K562 (cell line): ENCODE data around the gene MAP4K1. TPM values are rescaled to one million over a fixed set of nuclear protein-coding genes. Genes with fewer than 3 reads are reported as not detected.

ENCODE experiments used
- CAMTA2 ChIP-seq: fragments of 250-450 bp; sonication (Bioruptor Pico); conservative IDR thresholded peaks from 2 replicates; pipeline ENCODE4 v1.5.1; 2022
- CBX1 ChIP-seq: sonication (generic); IDR thresholded peaks from 2 replicates; pipeline ENCODE4 v1.6.1; 2016; ENCODE audit warnings: antibody characterized with exemption, low read depth, mild to moderate bottlenecking
- CCNT2 ChIP-seq: IDR thresholded peaks from 2 replicates; pipeline ENCODE4 v1.6.1; 2011; ENCODE audit warnings: borderline replicate concordance, low read depth, mild to moderate bottlenecking, moderate library complexity, mixed read lengths, low read length; ENCODE audit not compliant: insufficient read length; ENCODE audit errors: extremely low read depth
- ESRRA ChIP-seq: fragments of 450-650 bp; IDR thresholded peaks from 2 replicates; pipeline ENCODE4 v1.6.1; 2014; ENCODE audit warnings: low read depth, mild to moderate bottlenecking, moderate library complexity, borderline replicate concordance
- JUND ChIP-seq, 2 experiments: IDR thresholded peaks; 2 replicates in 1 of 2; 3 replicates in 1 of 2; pipeline ENCODE4 v1.6.1; 2011; ENCODE audit warnings: borderline replicate concordance in 2 of 2, low read depth in 2 of 2, low read length in 2 of 2, improper control_type of control experiment in 1 of 2, missing biosample characterization in 1 of 2, missing genetic modification characterization in 1 of 2, missing genetic modification reagents in 1 of 2
- KAT8 ChIP-seq: fragments of 450-650 bp; IDR thresholded peaks from 2 replicates; pipeline ENCODE4 v1.6.1; 2016; ENCODE audit warnings: low read depth, mild to moderate bottlenecking
- MEIS2 ChIP-seq: fragments of 450-650 bp; IDR thresholded peaks from 2 replicates; pipeline ENCODE4 v1.6.1; 2014; ENCODE audit warnings: mild to moderate bottlenecking; ENCODE audit not compliant: partially characterized antibody
- MYC ChIP-seq, 2 experiments: fragments of 250-450 bp in 1 of 2; sonication (Bioruptor Pico) in 1 of 2; IDR thresholded peaks; 2 replicates each; pipeline versions ENCODE4 v1.5.1 to v1.6.1; 2012 to 2021; ENCODE audit warnings: low read depth in 2 of 2, borderline replicate concordance in 1 of 2, improper control_type of control experiment in 1 of 2, low read length in 1 of 2, mild to moderate bottlenecking in 1 of 2, moderate library complexity in 1 of 2
- MYNN ChIP-seq, 2 experiments: sonication (generic); formaldehyde crosslinking in 1 of 2; IDR thresholded peaks; 2 replicates each; pipeline versions ENCODE4 v1.5.0 to v1.6.1; 2016 to 2020; ENCODE audit warnings: antibody characterized with exemption in 1 of 2, missing genetic modification reagents in 1 of 2
- NEUROD1 ChIP-seq: fragments of 150-350 bp; IDR thresholded peaks from 2 replicates; pipeline ENCODE4 v1.6.1; 2014; ENCODE audit warnings: borderline replicate concordance, low read length, low read depth; ENCODE audit not compliant: partially characterized antibody
- RB1 ChIP-seq: fragments of 450-650 bp; IDR thresholded peaks from 2 replicates; pipeline ENCODE4 v1.6.1; 2017; ENCODE audit warnings: low read depth, mild to moderate bottlenecking
- SAFB2 ChIP-seq: fragments of 200-400 bp; formaldehyde crosslinking; IDR thresholded peaks from 2 replicates; pipeline ENCODE4 v1.6.1; 2018; ENCODE audit warnings: borderline replicate concordance, low read length, low read depth, moderate library complexity; ENCODE audit not compliant: severe bottlenecking
- TAL1 ChIP-seq: fragments of 450-650 bp; IDR thresholded peaks from 2 replicates; pipeline ENCODE4 v1.6.1; 2016; ENCODE audit warnings: mild to moderate bottlenecking
- XRCC4 ChIP-seq: IDR thresholded peaks from one replicate; pipeline ENCODE4 v1.6.1; 2011; ENCODE audit not compliant: insufficient read depth, insufficient read length; ENCODE audit errors: extremely low read depth
- ZFX ChIP-seq: sonication (generic); formaldehyde crosslinking; IDR thresholded peaks from 2 replicates; pipeline ENCODE4 v1.8.0; 2022; ENCODE audit warnings: mild to moderate bottlenecking, missing genetic modification reagents, moderate library complexity
- ZNF263 ChIP-seq: sonication (generic); formaldehyde crosslinking; IDR thresholded peaks from 2 replicates; pipeline ENCODE4 v1.8.0; 2022; ENCODE audit warnings: mild to moderate bottlenecking, missing genetic modification reagents, borderline replicate concordance
- ZNF445 ChIP-seq: fragments of 250-450 bp; sonication (Bioruptor Pico); IDR thresholded peaks from 2 replicates; pipeline ENCODE4 v1.4.0; 2020; ENCODE audit warnings: low read depth, mild to moderate bottlenecking, moderate library complexity
- ZNF75A ChIP-seq: fragments of 450-650 bp; formaldehyde crosslinking; IDR thresholded peaks from 2 replicates; pipeline ENCODE4 v1.4.0; 2020; ENCODE audit warnings: mild to moderate bottlenecking
- polyA plus RNA-seq, 8 experiments: library from polyadenylated mRNA; depleted of rRNA in 4 of 8; stranded (reverse) in 5 of 8; unstranded in 3 of 8; fragments of >200 nt; fragmentation: Nextera tagmentation in 2 of 8; fragmentation: Illumina TruSeq in 1 of 8; extraction: Ambion mirVana in 2 of 8; extraction: Trizol in 1 of 8; gene quantifications; 2 replicates each; pipeline versions ENCODE4 v1.2.1 to v1.2.3, GENCODE V29; 2011 to 2014; ENCODE audit warnings: inconsistent platforms in 1 of 8, missing spikeins in 1 of 8
- total RNA-seq, 7 experiments: library from RNA; depleted of rRNA in 6 of 7; stranded (reverse); fragments of >200 nt in 6 of 7; fragmentation: Illumina TruSeq in 2 of 7; extraction: Trizol in 2 of 7; gene quantifications; 2 replicates each; pipeline versions ENCODE4 v1.2.1 to v1.2.3, GENCODE V29; 2011 to 2021; ENCODE audit warnings: low replicate concordance in 1 of 7
- TF ChIP-seq, protein P1 (sequence below): sonication (generic); formaldehyde crosslinking; IDR thresholded peaks from 2 replicates; pipeline ENCODE4 v1.8.0; 2022; ENCODE audit warnings: missing genetic modification reagents, mild to moderate bottlenecking, moderate library complexity, borderline replicate concordance
- TF ChIP-seq, protein P2 (sequence below): fragments of 250-450 bp; sonication (Bioruptor Pico); IDR thresholded peaks from 2 replicates; pipeline ENCODE4 v1.9.0; 2021; ENCODE audit warnings: mild to moderate bottlenecking, inconsistent platforms

Gene MAP4K1
- total and polyA plus RNA-seq, 9 of the 15 experiments (the other 6 are each of a cell fraction or from before 2014, with no cell fraction given) = 0.14 to 3.2 (median 0.73) TPM; not detected in 1

- TF ChIP-seq SAFB2 = no peak
- TF ChIP-seq ZNF75A (CRISPR knock-in tag) = no peak
- peak; percentile 52 for TF ChIP-seq CCNT2
- peak; percentile 61; the same call in 1 of the 2 replicates for TF ChIP-seq CBX1
- TF ChIP-seq TAL1 = no peak
- TF ChIP-seq ZNF445 (CRISPR knock-in tag) = no peak
- TF ChIP-seq MYNN (IDR thresholded peaks at IDR 0.05) = no peak
- no peak for TF ChIP-seq MYNN (CRISPR knock-in tag; IDR thresholded peaks at IDR 0.05)
- peak; percentile 71; the same call in 1 of the 2 replicates for TF ChIP-seq ZNF263 (CRISPR knock-in tag)
- 0 out of 2 replicates have a peak, but pooled peaks have one; percentile 25 for TF ChIP-seq JUND (IDR thresholded peaks at IDR 0.05; ENCODE audit: borderline replicate concordance, low read depth, low read length)
- TF ChIP-seq JUND (tag; IDR thresholded peaks at IDR 0.05; ENCODE audit: borderline replicate concordance, low read depth, low read length) = no peak
- TF ChIP-seq, protein P1, sequence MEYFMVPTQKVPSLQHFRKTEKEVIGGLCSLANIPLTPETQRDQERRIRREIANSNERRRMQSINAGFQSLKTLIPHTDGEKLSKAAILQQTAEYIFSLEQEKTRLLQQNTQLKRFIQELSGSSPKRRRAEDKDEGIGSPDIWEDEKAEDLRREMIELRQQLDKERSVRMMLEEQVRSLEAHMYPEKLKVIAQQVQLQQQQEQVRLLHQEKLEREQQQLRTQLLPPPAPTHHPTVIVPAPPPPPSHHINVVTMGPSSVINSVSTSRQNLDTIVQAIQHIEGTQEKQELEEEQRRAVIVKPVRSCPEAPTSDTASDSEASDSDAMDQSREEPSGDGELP (CRISPR knock-in tag) = peak; percentile 79
- TF ChIP-seq, protein P2, sequence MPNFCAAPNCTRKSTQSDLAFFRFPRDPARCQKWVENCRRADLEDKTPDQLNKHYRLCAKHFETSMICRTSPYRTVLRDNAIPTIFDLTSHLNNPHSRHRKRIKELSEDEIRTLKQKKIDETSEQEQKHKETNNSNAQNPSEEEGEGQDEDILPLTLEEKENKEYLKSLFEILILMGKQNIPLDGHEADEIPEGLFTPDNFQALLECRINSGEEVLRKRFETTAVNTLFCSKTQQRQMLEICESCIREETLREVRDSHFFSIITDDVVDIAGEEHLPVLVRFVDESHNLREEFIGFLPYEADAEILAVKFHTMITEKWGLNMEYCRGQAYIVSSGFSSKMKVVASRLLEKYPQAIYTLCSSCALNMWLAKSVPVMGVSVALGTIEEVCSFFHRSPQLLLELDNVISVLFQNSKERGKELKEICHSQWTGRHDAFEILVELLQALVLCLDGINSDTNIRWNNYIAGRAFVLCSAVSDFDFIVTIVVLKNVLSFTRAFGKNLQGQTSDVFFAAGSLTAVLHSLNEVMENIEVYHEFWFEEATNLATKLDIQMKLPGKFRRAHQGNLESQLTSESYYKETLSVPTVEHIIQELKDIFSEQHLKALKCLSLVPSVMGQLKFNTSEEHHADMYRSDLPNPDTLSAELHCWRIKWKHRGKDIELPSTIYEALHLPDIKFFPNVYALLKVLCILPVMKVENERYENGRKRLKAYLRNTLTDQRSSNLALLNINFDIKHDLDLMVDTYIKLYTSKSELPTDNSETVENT = no peak
- no peak for TF ChIP-seq MYC (IDR thresholded peaks at IDR 0.05; ENCODE audit: low read depth, low read length)
- no peak for TF ChIP-seq MYC (CRISPR knock-in tag; IDR thresholded peaks at IDR 0.05; ENCODE audit: borderline replicate concordance, low read depth)
- TF ChIP-seq MEIS2 = peak; percentile 96
- TF ChIP-seq XRCC4 = no peak
- TF ChIP-seq KAT8 = no peak
- peak; percentile 37; the same call in 1 of the 2 replicates for TF ChIP-seq ZFX
- TF ChIP-seq NEUROD1 = no peak
- TF ChIP-seq CAMTA2 = no peak
- TF ChIP-seq ESRRA = no peak; the same call in 1 of the 2 replicates
- TF ChIP-seq RB1 = peak; percentile 76
These were observed 21.4 kb downstream of the MAP4K1 start (continued) for GRCh38 chr19:38596057-38596981.
